ENCODE data around the gene DCHS1. TPM values are rescaled to one million over a fixed set of nuclear protein-coding genes. Genes with fewer than 3 reads are reported as not detected.

Gene DCHS1
- total RNA-seq, 1 experiment from 2014 or later, result 14.2 TPM

DNA sequence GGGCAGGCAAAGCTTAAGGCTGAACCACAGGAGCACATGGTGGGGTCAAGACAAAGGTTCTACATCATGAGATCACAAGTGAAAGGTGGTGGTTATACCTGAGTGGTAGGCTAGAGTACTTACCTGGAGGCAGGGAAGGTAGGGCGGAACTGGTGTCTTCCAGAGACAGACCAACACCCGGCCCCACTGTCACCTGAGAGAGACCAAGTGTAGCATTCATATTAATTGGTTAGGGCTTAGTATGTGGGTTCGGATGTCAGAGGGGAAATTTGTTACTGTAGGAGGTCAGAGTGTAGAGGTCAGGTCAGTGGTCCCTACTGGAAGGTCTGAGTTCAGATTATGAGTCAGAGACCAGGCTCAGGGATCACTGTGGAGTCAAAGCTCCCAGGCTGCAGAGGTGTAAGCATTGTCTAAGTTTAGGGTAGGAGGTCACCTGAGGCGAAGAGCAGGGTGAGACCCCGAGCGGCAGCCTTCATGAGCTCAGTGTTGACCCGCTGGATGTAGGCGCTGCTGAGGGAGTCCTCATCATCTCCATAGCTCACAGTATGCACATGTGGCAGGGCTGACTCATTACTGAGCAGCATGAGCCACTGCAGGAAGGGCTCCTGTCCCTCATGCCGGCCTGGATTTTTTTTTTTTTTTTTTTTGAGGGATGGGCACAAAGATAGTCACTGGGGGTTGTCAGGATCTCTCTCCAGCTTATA lies 39.6 kb downstream of the DCHS1 start (continued):
- TF ChIP-seq, protein P1, sequence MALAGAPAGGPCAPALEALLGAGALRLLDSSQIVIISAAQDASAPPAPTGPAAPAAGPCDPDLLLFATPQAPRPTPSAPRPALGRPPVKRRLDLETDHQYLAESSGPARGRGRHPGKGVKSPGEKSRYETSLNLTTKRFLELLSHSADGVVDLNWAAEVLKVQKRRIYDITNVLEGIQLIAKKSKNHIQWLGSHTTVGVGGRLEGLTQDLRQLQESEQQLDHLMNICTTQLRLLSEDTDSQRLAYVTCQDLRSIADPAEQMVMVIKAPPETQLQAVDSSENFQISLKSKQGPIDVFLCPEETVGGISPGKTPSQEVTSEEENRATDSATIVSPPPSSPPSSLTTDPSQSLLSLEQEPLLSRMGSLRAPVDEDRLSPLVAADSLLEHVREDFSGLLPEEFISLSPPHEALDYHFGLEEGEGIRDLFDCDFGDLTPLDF (CRISPR knock-in tag; IDR thresholded peaks at IDR 0.05), result no peak
- TF ChIP-seq SMAD3 (CRISPR knock-in tag; IDR thresholded peaks at IDR 0.05; ENCODE audit: borderline replicate concordance) (no peak), ZNF263 (CRISPR knock-in tag; IDR thresholded peaks at IDR 0.05; ENCODE audit: low read depth) (no peak)

DNA sequence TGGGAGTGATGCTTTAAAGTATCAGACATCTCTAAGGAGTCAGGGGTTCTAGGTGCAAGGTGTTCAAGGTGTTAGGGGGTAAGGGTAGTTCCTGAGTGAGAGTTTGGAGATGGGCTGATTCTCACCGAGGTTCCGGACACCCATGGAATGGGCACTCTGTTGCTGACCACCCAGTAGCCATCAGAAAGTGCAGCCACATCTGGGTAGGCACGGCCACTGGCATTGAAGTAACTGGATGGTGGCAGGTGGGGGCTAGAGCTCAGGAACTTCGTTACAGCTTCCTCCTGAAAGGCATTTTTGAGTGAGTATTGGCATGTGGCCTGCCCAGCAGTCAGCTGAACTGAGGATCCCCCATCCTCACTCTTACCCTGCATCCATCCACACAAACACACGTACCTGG lies 40.6 kb downstream of the DCHS1 start:
- peaks cover 6% of the 10 kb centered on the region for H3K4me1 Mint-ChIP-seq
- ChIA-PET CTCF (no interaction called here), POLR2A (no interaction called here)

More for the DNA sequence above, 40.6 kb downstream of the DCHS1 start:
- H3K27me3 Mint-ChIP-seq (ENCODE audit: low read depth), result no peaks in the 10 kb centered on the region
- no peak overlapping the region for H3K4me3 Mint-ChIP-seq
- no peak for DNase-seq (ENCODE audit: low spot score)
- H3K27ac Mint-ChIP-seq, result no peak overlapping the region
- TF ChIP-seq, protein P2, sequence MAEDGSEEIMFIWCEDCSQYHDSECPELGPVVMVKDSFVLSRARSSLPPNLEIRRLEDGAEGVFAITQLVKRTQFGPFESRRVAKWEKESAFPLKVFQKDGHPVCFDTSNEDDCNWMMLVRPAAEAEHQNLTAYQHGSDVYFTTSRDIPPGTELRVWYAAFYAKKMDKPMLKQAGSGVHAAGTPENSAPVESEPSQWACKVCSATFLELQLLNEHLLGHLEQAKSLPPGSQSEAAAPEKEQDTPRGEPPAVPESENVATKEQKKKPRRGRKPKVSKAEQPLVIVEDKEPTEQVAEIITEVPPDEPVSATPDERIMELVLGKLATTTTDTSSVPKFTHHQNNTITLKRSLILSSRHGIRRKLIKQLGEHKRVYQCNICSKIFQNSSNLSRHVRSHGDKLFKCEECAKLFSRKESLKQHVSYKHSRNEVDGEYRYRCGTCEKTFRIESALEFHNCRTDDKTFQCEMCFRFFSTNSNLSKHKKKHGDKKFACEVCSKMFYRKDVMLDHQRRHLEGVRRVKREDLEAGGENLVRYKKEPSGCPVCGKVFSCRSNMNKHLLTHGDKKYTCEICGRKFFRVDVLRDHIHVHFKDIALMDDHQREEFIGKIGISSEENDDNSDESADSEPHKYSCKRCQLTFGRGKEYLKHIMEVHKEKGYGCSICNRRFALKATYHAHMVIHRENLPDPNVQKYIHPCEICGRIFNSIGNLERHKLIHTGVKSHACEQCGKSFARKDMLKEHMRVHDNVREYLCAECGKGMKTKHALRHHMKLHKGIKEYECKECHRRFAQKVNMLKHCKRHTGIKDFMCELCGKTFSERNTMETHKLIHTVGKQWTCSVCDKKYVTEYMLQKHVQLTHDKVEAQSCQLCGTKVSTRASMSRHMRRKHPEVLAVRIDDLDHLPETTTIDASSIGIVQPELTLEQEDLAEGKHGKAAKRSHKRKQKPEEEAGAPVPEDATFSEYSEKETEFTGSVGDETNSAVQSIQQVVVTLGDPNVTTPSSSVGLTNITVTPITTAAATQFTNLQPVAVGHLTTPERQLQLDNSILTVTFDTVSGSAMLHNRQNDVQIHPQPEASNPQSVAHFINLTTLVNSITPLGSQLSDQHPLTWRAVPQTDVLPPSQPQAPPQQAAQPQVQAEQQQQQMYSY (CRISPR knock-in tag; IDR thresholded peaks at IDR 0.05), result no peak
- no peak for TF ChIP-seq ATF1 (CRISPR knock-in tag; IDR thresholded peaks at IDR 0.05)
- TF ChIP-seq, protein P3, sequence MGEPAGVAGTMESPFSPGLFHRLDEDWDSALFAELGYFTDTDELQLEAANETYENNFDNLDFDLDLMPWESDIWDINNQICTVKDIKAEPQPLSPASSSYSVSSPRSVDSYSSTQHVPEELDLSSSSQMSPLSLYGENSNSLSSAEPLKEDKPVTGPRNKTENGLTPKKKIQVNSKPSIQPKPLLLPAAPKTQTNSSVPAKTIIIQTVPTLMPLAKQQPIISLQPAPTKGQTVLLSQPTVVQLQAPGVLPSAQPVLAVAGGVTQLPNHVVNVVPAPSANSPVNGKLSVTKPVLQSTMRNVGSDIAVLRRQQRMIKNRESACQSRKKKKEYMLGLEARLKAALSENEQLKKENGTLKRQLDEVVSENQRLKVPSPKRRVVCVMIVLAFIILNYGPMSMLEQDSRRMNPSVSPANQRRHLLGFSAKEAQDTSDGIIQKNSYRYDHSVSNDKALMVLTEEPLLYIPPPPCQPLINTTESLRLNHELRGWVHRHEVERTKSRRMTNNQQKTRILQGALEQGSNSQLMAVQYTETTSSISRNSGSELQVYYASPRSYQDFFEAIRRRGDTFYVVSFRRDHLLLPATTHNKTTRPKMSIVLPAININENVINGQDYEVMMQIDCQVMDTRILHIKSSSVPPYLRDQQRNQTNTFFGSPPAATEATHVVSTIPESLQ (CRISPR knock-in tag; IDR thresholded peaks at IDR 0.05), result no peak
- no peak for TF ChIP-seq CREM (CRISPR knock-in tag; IDR thresholded peaks at IDR 0.05)
- TF ChIP-seq NR2C2 (CRISPR knock-in tag; IDR thresholded peaks at IDR 0.05), result no peak
- no peak for TF ChIP-seq TEAD4 (CRISPR knock-in tag; IDR thresholded peaks at IDR 0.05)
- TF ChIP-seq, protein P4, sequence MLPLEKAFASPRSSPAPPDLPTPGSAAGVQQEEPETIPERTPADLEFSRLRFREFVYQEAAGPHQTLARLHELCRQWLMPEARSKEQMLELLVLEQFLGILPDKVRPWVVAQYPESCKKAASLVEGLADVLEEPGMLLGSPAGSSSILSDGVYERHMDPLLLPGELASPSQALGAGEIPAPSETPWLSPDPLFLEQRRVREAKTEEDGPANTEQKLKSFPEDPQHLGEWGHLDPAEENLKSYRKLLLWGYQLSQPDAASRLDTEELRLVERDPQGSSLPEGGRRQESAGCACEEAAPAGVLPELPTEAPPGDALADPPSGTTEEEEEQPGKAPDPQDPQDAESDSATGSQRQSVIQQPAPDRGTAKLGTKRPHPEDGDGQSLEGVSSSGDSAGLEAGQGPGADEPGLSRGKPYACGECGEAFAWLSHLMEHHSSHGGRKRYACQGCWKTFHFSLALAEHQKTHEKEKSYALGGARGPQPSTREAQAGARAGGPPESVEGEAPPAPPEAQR (CRISPR knock-in tag; IDR thresholded peaks at IDR 0.05), result no peak
- TF ChIP-seq RORB (CRISPR knock-in tag; IDR thresholded peaks at IDR 0.05), result no peak
- no peak for TF ChIP-seq MXD4 (CRISPR knock-in tag; IDR thresholded peaks at IDR 0.05; ENCODE audit: borderline replicate concordance)
- TF ChIP-seq EMX1 (CRISPR knock-in tag; IDR thresholded peaks at IDR 0.05), result no peak
- no peak for TF ChIP-seq ZNF671 (CRISPR knock-in tag; IDR thresholded peaks at IDR 0.05)
- TF ChIP-seq, protein P1 (CRISPR knock-in tag; IDR thresholded peaks at IDR 0.05), result no peak
- TF ChIP-seq GABPB1 (CRISPR knock-in tag; IDR thresholded peaks at IDR 0.05), result no peak
- TF ChIP-seq, protein P5, sequence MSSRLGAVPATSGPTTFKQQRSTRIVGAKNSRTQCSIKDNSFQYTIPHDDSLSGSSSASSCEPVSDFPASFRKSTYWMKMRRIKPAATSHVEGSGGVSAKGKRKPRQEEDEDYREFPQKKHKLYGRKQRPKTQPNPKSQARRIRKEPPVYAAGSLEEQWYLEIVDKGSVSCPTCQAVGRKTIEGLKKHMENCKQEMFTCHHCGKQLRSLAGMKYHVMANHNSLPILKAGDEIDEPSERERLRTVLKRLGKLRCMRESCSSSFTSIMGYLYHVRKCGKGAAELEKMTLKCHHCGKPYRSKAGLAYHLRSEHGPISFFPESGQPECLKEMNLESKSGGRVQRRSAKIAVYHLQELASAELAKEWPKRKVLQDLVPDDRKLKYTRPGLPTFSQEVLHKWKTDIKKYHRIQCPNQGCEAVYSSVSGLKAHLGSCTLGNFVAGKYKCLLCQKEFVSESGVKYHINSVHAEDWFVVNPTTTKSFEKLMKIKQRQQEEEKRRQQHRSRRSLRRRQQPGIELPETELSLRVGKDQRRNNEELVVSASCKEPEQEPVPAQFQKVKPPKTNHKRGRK (CRISPR knock-in tag; IDR thresholded peaks at IDR 0.05; ENCODE audit: borderline replicate concordance), result no peak
- no peak for TF ChIP-seq ZNF396 (CRISPR knock-in tag; IDR thresholded peaks at IDR 0.05; ENCODE audit: borderline replicate concordance)
- H3K9me3 Mint-ChIP-seq, result no peaks in the 10 kb centered on the region
- ATAC-seq, result no peak
- H3K36me3 Mint-ChIP-seq, result peaks cover 8% of the 10 kb centered on the region
